K562 (cell line): ENCODE measurements around the gene SHISA8. TPM values are rescaled to one million over a fixed set of nuclear protein-coding genes. Genes with fewer than 3 reads are reported as not detected.

Experiments used
- ATAC-seq: fragments of 200-7000 bp; cut with Tn5 transposase; 3 replicates; pipeline ENCODE4 v1.9.1; 2020; ENCODE audit warnings: moderate library complexity
- BruUV-seq: library from RNA; stranded (reverse); fragments of 400-500 nt; replicated peaks from 2 replicates; lab custom pipeline; 2021; lab: Mats Ljungman, UMichigan
- CTCF ChIA-PET: fragments of 300-600 bp; formaldehyde crosslinking; extraction: SDS; loops from one replicate; lab custom pipeline; 2021; ENCODE audit warnings: low intra/inter-chr PET ratio; lab: Yijun Ruan, JAX
- POLR2A ChIA-PET: fragments of 300-600, 350-650 bp; sonication (Branson Sonifier 250); formaldehyde crosslinking; extraction: SDS; loops from one replicate; lab custom pipeline; 2021; ENCODE audit warnings: antibody characterized with exemption, inconsistent platforms; lab: Yijun Ruan, JAX
- DNase-seq, 4 experiments: peaks; one replicate each; pipeline versions ENCODE4 v3.0.0 to v3.0.0-alpha.2; 2011 to 2018; ENCODE audit warnings: low spot score in 3 of 4, mixed read lengths in 3 of 4; ENCODE audit errors: extremely low read depth in 1 of 4
- FAIRE-seq: peaks from 2 replicates; lab custom pipeline; 2011; peaks lifted over from hg19 to GRCh38; lab: Jason Lieb, UNC
- H2AFZ ChIP-seq: 2 replicates; pipeline ENCODE4 v1.6.0; 2011; ENCODE audit warnings: low read depth, low read length, control low read depth, inconsistent platforms
- H3K27ac ChIP-seq: fragments of 200-600 bp; 3 replicates; pipeline ENCODE4 v1.8.0; 2011; ENCODE audit warnings: low read depth, mild to moderate bottlenecking, control low read depth, inconsistent platforms, low read length, moderate library complexity, mixed read lengths; ENCODE audit errors: extremely low read depth
- H3K27me3 ChIP-seq, 2 experiments: fragments of 300-600 bp in 1 of 2; 2 replicates in 1 of 2; 3 replicates in 1 of 2; pipeline versions ENCODE4 v1.6.0 to v1.8.0; 2011; ENCODE audit warnings: inconsistent platforms in 2 of 2, low read length in 2 of 2, mild to moderate bottlenecking in 1 of 2, mixed read lengths in 1 of 2, moderate library complexity in 1 of 2; ENCODE audit not compliant: control insufficient read depth in 2 of 2, insufficient read depth in 2 of 2
- H3K36me3 ChIP-seq: fragments of 300-600 bp; 3 replicates; pipeline ENCODE4 v1.8.0; 2011; ENCODE audit warnings: mild to moderate bottlenecking, low read length, inconsistent platforms; ENCODE audit not compliant: control insufficient read depth, insufficient read depth
- H3K4me1 ChIP-seq, 2 experiments: fragments of 200-600 bp in 1 of 2; replicated peaks in 1 of 2; 2 replicates in 1 of 2; 3 replicates in 1 of 2; pipeline versions ENCODE4 v1.5.1 to v1.8.0; 2011; ENCODE audit warnings: inconsistent platforms in 2 of 2, low read length in 2 of 2, mild to moderate bottlenecking in 1 of 2, mixed read lengths in 1 of 2, moderate library complexity in 1 of 2; ENCODE audit not compliant: control insufficient read depth in 2 of 2, insufficient read depth in 2 of 2
- H3K4me2 ChIP-seq: 2 replicates; pipeline ENCODE4 v1.6.1; 2011; ENCODE audit warnings: low read length, control low read depth, inconsistent platforms, mixed read lengths; ENCODE audit not compliant: insufficient read depth
- H3K4me3 ChIP-seq: fragments of 200-600 bp; sonication (generic), shearing (Covaris generic); 2 replicates; pipeline ENCODE4 v1.5.1; 2016; ENCODE audit warnings: control low read depth, inconsistent platforms
- H3K79me2 ChIP-seq: fragments of 200-600 bp; 3 replicates; pipeline ENCODE4 v1.8.0; 2011; ENCODE audit warnings: low read length, inconsistent platforms; ENCODE audit not compliant: control insufficient read depth, insufficient read depth
- H3K9ac ChIP-seq, 2 experiments: 2 replicates each; pipeline versions ENCODE4 v1.6.0 to v1.6.1; 2011; ENCODE audit warnings: low read depth in 2 of 2, low read length in 2 of 2, control low read depth in 1 of 2, inconsistent platforms in 1 of 2, mild to moderate bottlenecking in 1 of 2, mixed read lengths in 1 of 2; ENCODE audit not compliant: insufficient read depth in 1 of 2
- H3K9me1 ChIP-seq: one replicate; pipeline ENCODE4 v1.6.0; 2011; ENCODE audit warnings: inconsistent platforms, mild to moderate bottlenecking, low read length, moderate library complexity; ENCODE audit not compliant: control insufficient read depth, insufficient read depth
- H3K9me3 ChIP-seq: replicated peaks from 2 replicates; pipeline ENCODE4 v1.5.1; 2011; ENCODE audit warnings: low read depth, low read length, inconsistent platforms; ENCODE audit not compliant: control insufficient read depth, insufficient read depth
- H4K20me1 ChIP-seq: replicated peaks from 2 replicates; pipeline ENCODE4 v1.6.1; 2011; ENCODE audit warnings: low read length, inconsistent platforms, mixed read lengths; ENCODE audit not compliant: control insufficient read depth, insufficient read depth
- CAMTA2 ChIP-seq: fragments of 250-450 bp; sonication (Bioruptor Pico); conservative IDR thresholded peaks from 2 replicates; pipeline ENCODE4 v1.5.1; 2022
- HINFP ChIP-seq: fragments of 450-650 bp; conservative IDR thresholded peaks from 2 replicates; pipeline ENCODE4 v1.6.1; 2016; ENCODE audit warnings: missing genetic modification characterization, low read depth, mild to moderate bottlenecking, control low read depth, missing compliant biosample characterization
- ILK ChIP-seq: fragments of 450-650 bp; IDR thresholded peaks from 2 replicates; pipeline ENCODE4 v1.6.1; 2016; ENCODE audit warnings: missing genetic modification characterization, low read depth, mild to moderate bottlenecking, missing compliant biosample characterization, moderate library complexity, borderline replicate concordance
- MED1 ChIP-seq: sonication (generic); formaldehyde crosslinking; IDR thresholded peaks from 2 replicates; pipeline ENCODE4 v1.8.1; 2023; ENCODE audit warnings: missing genetic modification reagents, borderline replicate concordance
- POLR2B ChIP-seq: fragments of 450-650 bp; IDR thresholded peaks from 2 replicates; pipeline ENCODE4 v1.6.1; 2018; ENCODE audit warnings: low read depth; ENCODE audit not compliant: partially characterized antibody
- SIN3B ChIP-seq: fragments of 450-650 bp; IDR thresholded peaks from 2 replicates; pipeline ENCODE4 v1.6.1; 2017; ENCODE audit warnings: low read depth, mild to moderate bottlenecking, moderate library complexity
- TCF7 ChIP-seq: sonication (generic); IDR thresholded peaks from 2 replicates; pipeline ENCODE4 v1.6.1; 2016; ENCODE audit warnings: antibody characterized with exemption, borderline replicate concordance
- ZEB2 ChIP-seq: fragments of 450-650 bp; IDR thresholded peaks from 2 replicates; pipeline ENCODE4 v1.6.1; 2016
- ZNF174 ChIP-seq: fragments of 250-450 bp; sonication (Bioruptor Pico); IDR thresholded peaks from 2 replicates; pipeline ENCODE4 v1.4.0; 2020; ENCODE audit warnings: mild to moderate bottlenecking
- ZNF197 ChIP-seq: fragments of 200-800 bp; sonication (Bioruptor generic); IDR thresholded peaks from 2 replicates; pipeline ENCODE4 v1.6.1; 2016; ENCODE audit warnings: low read depth, missing genetic modification characterization, missing compliant biosample characterization
- ZNF407 ChIP-seq: fragments of 450-650 bp; IDR thresholded peaks from 2 replicates; pipeline ENCODE4 v1.6.1; 2016; ENCODE audit warnings: low read depth
- ZNF707 ChIP-seq: fragments of 250-450 bp; sonication (Bioruptor Pico); conservative IDR thresholded peaks from 2 replicates; pipeline ENCODE4 v1.8.0; 2022; ENCODE audit warnings: inconsistent platforms, mild to moderate bottlenecking, moderate library complexity
- WGBS: fragments of 100-300 bp; shearing (Covaris generic); methylation state at CpG from one replicate; pipeline ENCODE4 v1.1.6; 2016; ENCODE audit warnings: low coverage, mixed read lengths; ENCODE audit not compliant: insufficient coverage; ENCODE audit errors: missing lambda C conversion rate; 5-methylcytosine and 5-hydroxymethylcytosine counted together
- in situ Hi-C: fragments of 300-500 bp; cut with MboI; formaldehyde crosslinking; loops from 4 replicates; pipeline ENCODE4 v1.15.0; 2018; ENCODE audit warnings: inconsistent platforms, mixed read lengths
- intact Hi-C: fragments of 100-400 bp; cut with micrococcal nuclease; formaldehyde crosslinking; loops from 2 replicates; pipeline ENCODE4 v1.14.2; 2022
- polyA plus RNA-seq, 8 experiments: library from polyadenylated mRNA; depleted of rRNA in 4 of 8; stranded (reverse) in 5 of 8; unstranded in 3 of 8; fragments of >200 nt; fragmentation: Nextera tagmentation in 2 of 8; fragmentation: Illumina TruSeq in 1 of 8; extraction: Ambion mirVana in 2 of 8; extraction: Trizol in 1 of 8; gene quantifications; 2 replicates each; pipeline versions ENCODE4 v1.2.1 to v1.2.3, GENCODE V29; 2011 to 2014; ENCODE audit warnings: inconsistent platforms in 1 of 8, missing spikeins in 1 of 8
- total RNA-seq, 7 experiments: library from RNA; depleted of rRNA in 6 of 7; stranded (reverse); fragments of >200 nt in 6 of 7; fragmentation: Illumina TruSeq in 2 of 7; extraction: Trizol in 2 of 7; gene quantifications; 2 replicates each; pipeline versions ENCODE4 v1.2.1 to v1.2.3, GENCODE V29; 2011 to 2021; ENCODE audit warnings: low replicate concordance in 1 of 7

SHISA8 gene
- total and polyA plus RNA-seq, 9 of the 15 experiments (the other 6 are each of a cell fraction or from before 2014, with no cell fraction given) = 0.07 to 3.3 (median 1.1) TPM; not detected in 4

- in situ Hi-C loops (no loop called here), intact Hi-C loops (no loop called here)
- no TSS peak for BruUV-seq
- no peak overlapping the region for H3K4me2 ChIP-seq
- H3K9me1 ChIP-seq = peaks cover 2% of the 10 kb centered on the region
- H3K4me1 ChIP-seq = peaks cover 0 to 15% of the 10 kb centered on the region in 2 experiments; a peak in 3 of 5 replicates
- POLR2A ChIA-PET = interaction anchor here (0.8 kb wide), 1 partner anchor 37 kb away, joined by 3 read pairs; no protein-coding TSS in a partner anchor
- H4K20me1 ChIP-seq = 0 out of 2 replicates have a peak, but pooled peaks cover 7% of the 10 kb centered on the region
- DNase-seq (no peak), FAIRE-seq (no peak), ATAC-seq (no peak)
- no peak overlapping the region for H3K9ac ChIP-seq
- CTCF ChIA-PET = no interaction called here
- WGBS = 92% methylated on average over 11 of the region's 24 CpGs
- H3K79me2 ChIP-seq = no peaks in the 10 kb centered on the region
- no peak overlapping the region for H3K27ac ChIP-seq
- H3K9me3 ChIP-seq = no peaks in the 10 kb centered on the region
- no peak overlapping the region for H2AFZ ChIP-seq
- no peaks in the 10 kb centered on the region for H3K27me3 ChIP-seq
- H3K36me3 ChIP-seq = peaks cover 68% of the 10 kb centered on the region
- no peak overlapping the region for H3K4me3 ChIP-seq
- no peak for TF ChIP-seq SIN3B
- TF ChIP-seq ZNF197 (CRISPR knock-in tag) = no peak
- no peak for TF ChIP-seq ILK
- no peak for TF ChIP-seq TCF7
- TF ChIP-seq ZNF707 = no peak
- no peak for TF ChIP-seq HINFP (tag)
- peak; percentile 37 for TF ChIP-seq POLR2B
- no peak for TF ChIP-seq MED1
- TF ChIP-seq CAMTA2 (CRISPR knock-in tag) = no peak
- no peak for TF ChIP-seq ZNF407
- TF ChIP-seq ZNF174 (CRISPR knock-in tag) = no peak
- TF ChIP-seq ZEB2 = no peak
Measured at GRCh38 chr22:41904450-41905410, 10.1 kb downstream of the SHISA8 start.
